NT2/D1 (cell line): ENCODE measurements around the gene CACNA2D4.

Experiments
- SUZ12 ChIP-seq: IDR thresholded peaks from 2 replicates; pipeline ENCODE4 v1.6.1; 2011; ENCODE audit not compliant: insufficient read length, insufficient read depth; ENCODE audit errors: extremely low read depth
- YY1 ChIP-seq: IDR thresholded peaks from 2 replicates; pipeline ENCODE4 v1.6.1; 2011; ENCODE audit not compliant: insufficient read length, insufficient read depth
- ZNF274 ChIP-seq: IDR thresholded peaks from 2 replicates; pipeline ENCODE4 v1.6.1; 2011; ENCODE audit warnings: mild to moderate bottlenecking, low read depth, low read length

- no peak for TF ChIP-seq SUZ12
- TF ChIP-seq ZNF274: no peak
- no peak for TF ChIP-seq YY1
Measured at GRCh38 chr12:1840981-1841425, 77.4 kb downstream of the CACNA2D4 start.
